ENCODE data around the gene FECH.

GRCh38 chr18:57587098-57587661, 678 bp upstream of the FECH start:
- no peak for TF ChIP-seq CTCF (IDR thresholded peaks at IDR 0.05; ENCODE audit: low read depth, low read length)
- TF ChIP-seq, protein P1, sequence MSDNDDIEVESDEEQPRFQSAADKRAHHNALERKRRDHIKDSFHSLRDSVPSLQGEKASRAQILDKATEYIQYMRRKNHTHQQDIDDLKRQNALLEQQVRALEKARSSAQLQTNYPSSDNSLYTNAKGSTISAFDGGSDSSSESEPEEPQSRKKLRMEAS (IDR thresholded peaks at IDR 0.05; ENCODE audit: low read depth, low read length) = no peak
- TF ChIP-seq MYC (IDR thresholded peaks at IDR 0.05; ENCODE audit: low read depth, low read length) = no peak
- no peak for TF ChIP-seq POLR2A (IDR thresholded peaks at IDR 0.05; ENCODE audit: extremely low read depth, insufficient read length)
